Omental fat pad (tissue), 4 donors: Measurements from ENCODE around the gene TRAP1. TPM values are rescaled to one million over a fixed set of nuclear protein-coding genes. Genes with fewer than 3 reads are reported as not detected.
"Not testable (repeated sequence)": the region's sequence is repeated elsewhere in the genome, so short reads cannot be mapped to it uniquely, and the experiment has no call there.

Experiments used
- ATAC-seq: fragments of 150-250 bp; one replicate; pipeline ENCODE4 v1.9.1; 2016; ENCODE audit warnings: mild to moderate bottlenecking, moderate library complexity; ENCODE audit not compliant: low FRiP score
- DNase-seq: peaks from one replicate; pipeline ENCODE4 v3.0.0-alpha.2; 2019; ENCODE audit warnings: low spot score
- CTCF ChIP-seq, 3 donors: fragments of 450-650 bp; IDR thresholded peaks; one replicate each; pipeline ENCODE4 v1.5.1; 2016 to 2017; ENCODE audit warnings: antibody characterized with exemption in 3 of 3, mild to moderate bottlenecking in 3 of 3, moderate library complexity in 2 of 3
- total RNA-seq, 4 donors: library from RNA; depleted of rRNA; stranded (reverse); fragments of >200 nt; gene quantifications; one replicate each; pipeline ENCODE4 v1.1.0, GENCODE V29; 2016

TRAP1 gene
- total RNA-seq, 4 donors from 2014 or later, result 53.4 to 79.9 (median 70.5) TPM

DNA sequence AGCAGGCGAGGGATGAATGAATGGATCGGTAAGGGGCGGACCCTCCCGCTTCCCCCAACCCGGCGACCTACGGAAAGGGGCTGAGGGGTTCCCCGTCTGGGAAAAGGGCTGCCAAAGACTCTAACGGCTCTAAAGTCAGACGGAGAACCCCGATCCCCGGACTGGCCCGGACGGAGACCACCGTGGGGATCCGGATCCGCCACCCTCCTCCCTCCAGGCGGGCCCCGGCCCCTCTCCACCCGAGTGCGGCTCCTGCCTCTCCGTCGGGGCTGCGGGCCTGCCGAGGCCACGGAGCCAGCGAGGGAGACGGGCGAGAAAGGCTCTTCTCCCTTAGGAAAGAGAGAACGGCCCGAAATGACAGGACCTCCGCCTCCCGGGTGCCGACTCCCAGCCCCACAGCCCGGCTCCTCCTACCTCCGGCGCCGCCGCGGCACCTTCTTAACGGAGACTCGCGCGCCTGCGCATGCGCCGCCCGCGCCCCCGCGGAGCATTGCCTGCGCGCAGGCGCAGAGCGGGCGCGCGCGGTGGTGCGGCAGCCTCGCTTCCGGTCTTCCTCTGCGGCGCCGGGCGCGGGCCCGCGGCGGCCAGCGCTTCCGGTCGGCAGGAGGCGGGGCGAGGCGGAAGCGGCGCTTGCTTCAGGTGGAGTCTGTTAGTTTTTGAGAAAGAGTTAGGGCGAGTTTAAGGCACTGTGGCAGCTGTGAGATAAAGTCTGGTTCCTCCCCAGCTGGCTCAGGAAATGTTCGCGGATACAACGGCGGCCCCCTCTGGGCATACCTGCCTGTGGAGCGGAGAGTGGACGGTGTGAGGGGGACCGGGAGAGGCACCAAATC lies 106.0 kb downstream of the TRAP1 start, which contains the start of gene SLX4:
SLX4 (minus strand) TSS at position 461 of the 830 bp plus-strand sequence. CDS start 2,642 bp downstream, outside the sequence.
- ATAC-seq, result peak; percentile 96
- no peak for TF ChIP-seq CTCF (IDR thresholded peaks at IDR 0.05)
- DNase-seq, result peak; percentile 70

DNA sequence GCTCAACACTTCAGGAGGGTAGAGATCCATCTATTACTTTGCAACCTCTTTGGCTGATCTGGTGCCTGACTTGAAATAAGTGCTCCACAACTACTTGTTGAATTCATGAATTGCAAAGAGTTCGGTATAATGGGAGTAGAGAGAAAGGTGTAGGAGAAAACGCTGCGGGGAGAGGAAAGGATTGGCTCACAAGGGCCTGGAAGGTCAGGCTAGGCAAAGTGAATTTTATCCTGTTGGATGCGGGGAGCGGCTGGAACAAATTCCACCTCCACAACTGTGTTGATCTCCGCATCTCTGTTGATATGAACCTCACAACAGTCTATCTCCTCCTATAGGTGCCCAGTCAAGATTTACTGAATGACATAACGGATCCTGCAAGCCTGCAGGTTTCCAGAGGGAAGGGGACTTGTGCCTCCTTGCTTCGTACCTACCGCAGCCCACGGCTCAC lies 106.6 kb downstream of the TRAP1 start:
- ATAC-seq (peak; percentile 22), DNase-seq (no peak)
- TF ChIP-seq CTCF (IDR thresholded peaks at IDR 0.05), result no peak

GRCh38 chr16:3609895-3610697 lies 107.2 kb downstream of the TRAP1 start:
- DNase-seq (no peak), ATAC-seq (no peak)
- TF ChIP-seq CTCF (IDR thresholded peaks at IDR 0.05), result no peak

DNA sequence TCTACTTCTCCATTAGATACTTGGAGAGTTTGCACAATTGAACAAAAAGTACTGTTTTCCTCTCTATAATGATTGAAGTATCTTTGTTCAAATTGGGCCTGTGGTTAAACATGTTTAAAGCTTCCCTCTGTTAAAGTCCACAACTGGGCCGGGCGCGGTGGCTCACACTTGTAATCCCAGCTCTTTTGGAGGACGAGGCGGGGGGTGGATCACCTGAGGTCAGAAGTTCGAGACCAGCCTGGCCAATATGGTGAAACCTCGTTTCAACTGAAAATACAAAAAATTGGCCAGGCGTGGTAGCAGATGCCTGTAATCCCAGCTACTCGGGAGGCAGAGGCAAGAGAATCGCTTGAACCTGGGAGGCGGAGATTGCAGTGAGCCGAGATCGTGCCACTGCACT lies 108.3 kb downstream of the TRAP1 start:
- not testable (repeated sequence) for ATAC-seq, DNase-seq

DNA sequence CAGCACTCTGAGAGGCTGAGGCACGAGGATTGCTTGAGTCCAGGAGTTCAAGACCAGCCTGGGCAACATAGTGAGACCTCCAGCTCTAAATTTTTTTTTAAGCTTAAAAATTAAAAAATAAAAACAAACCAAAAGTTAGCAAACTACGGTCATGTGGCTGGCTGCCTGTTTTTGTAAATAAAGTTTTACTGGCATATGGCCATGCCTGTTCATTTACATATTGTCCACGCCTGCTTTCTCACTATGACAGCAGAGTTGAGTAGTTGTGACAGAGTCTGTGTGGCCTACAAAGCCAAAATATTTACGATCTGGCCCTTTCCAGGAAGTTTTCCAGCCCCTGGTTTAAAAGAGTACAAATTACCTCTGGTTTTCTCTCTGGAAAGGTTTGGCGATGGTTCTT lies 109.3 kb downstream of the TRAP1 start:
- TF ChIP-seq CTCF (IDR thresholded peaks at IDR 0.05), result no peak
- DNase-seq (no peak), ATAC-seq (no peak)

Other genes starting within 250 kb of the TRAP1 start
- not detected for gene C16orf90, start 222.0 kb downstream of the TRAP1 start, total RNA-seq
- gene CLUAP1, start 216.5 kb downstream of the TRAP1 start, total RNA-seq, result 10 to 100 TPM in 2 of 4 donors, 1 to 10 TPM in 2; 8.5 to 17.8 (median 12.5) TPM
- 1 to 10 TPM in 3 of 4 donors, under 1 TPM in 1; 0.65 to 4.1 (median 1.1) TPM for gene NLRC3, start 140.1 kb downstream of the TRAP1 start, total RNA-seq
- 1 to 10 TPM; 2.9 to 4.4 (median 3.3) TPM for gene SLX4, start 105.9 kb downstream of the TRAP1 start, total RNA-seq
- 10 to 100 TPM in 3 of 4 donors, 1 to 10 TPM in 1; 4.6 to 14.8 (median 12.3) TPM for gene DNASE1, start 62.8 kb downstream of the TRAP1 start, total RNA-seq
- 100 to 1,000 TPM in 1 of 4 donors, 10 to 100 TPM in 3; 38.9 to 105 (median 51.8) TPM for gene CREBBP, start 163.2 kb upstream of the TRAP1 start, total RNA-seq